Panc1 (cell line): Measurements from ENCODE around the gene IQCN. TPM values are rescaled to one million over a fixed set of nuclear protein-coding genes. Genes with fewer than 3 reads are reported as not detected.

Source experiments
- ATAC-seq: fragments of 200-7000 bp; cut with Tn5 transposase; 2 replicates; pipeline ENCODE4 v1.9.1; 2020; ENCODE audit warnings: mild to moderate bottlenecking, moderate library complexity
- Bru-seq: library from RNA; stranded (reverse); fragments of 400-500 nt; gene quantifications from one replicate; lab custom pipeline; 2021; lab: Mats Ljungman, UMichigan
- BruChase-seq, 2 experiments: library from RNA; stranded (reverse); fragments of 400-500 nt; gene quantifications; one replicate each; lab custom pipeline; 2021; lab: Mats Ljungman, UMichigan
- BruUV-seq: library from RNA; stranded (reverse); fragments of 400-500 nt; replicated peaks from 2 replicates; lab custom pipeline; 2021; lab: Mats Ljungman, UMichigan
- CTCF ChIA-PET: fragments of 300-600 bp; sonication (Branson Sonifier 250); formaldehyde crosslinking; loops from one replicate; lab custom pipeline; 2022; ENCODE audit warnings: antibody characterized with exemption; lab: Charles Lee
- POLR2A ChIA-PET: fragments of 300-600 bp; sonication (Branson Sonifier 250); formaldehyde crosslinking; loops from one replicate; lab custom pipeline; 2022; ENCODE audit warnings: antibody characterized with exemption; lab: Charles Lee
- DNase-seq: peaks from one replicate; pipeline ENCODE4 v3.0.0-alpha.2; 2010; ENCODE audit warnings: low read depth, low spot score
- H3K27ac ChIP-seq: 2 replicates; pipeline ENCODE4 v1.5.1; 2011; ENCODE audit warnings: mild to moderate bottlenecking, low read length, inconsistent platforms
- H3K27me3 ChIP-seq: fragments of 200-500 bp; sonication (Bioruptor generic); 2 replicates; pipeline ENCODE4 v1.6.0; 2014; ENCODE audit warnings: low read length, inconsistent platforms; ENCODE audit not compliant: control insufficient read depth, insufficient read depth
- H3K36me3 ChIP-seq: fragments of 200-500 bp; sonication (Bioruptor generic); 2 replicates; pipeline ENCODE4 v1.5.1; 2014; ENCODE audit warnings: inconsistent platforms, mild to moderate bottlenecking, low read length, moderate library complexity; ENCODE audit not compliant: control insufficient read depth, insufficient read depth
- H3K4me1 ChIP-seq: 2 replicates; pipeline ENCODE4 v1.5.1; 2011; ENCODE audit warnings: inconsistent platforms, mild to moderate bottlenecking, low read length, moderate library complexity; ENCODE audit not compliant: control insufficient read depth, insufficient read depth
- H3K4me3 ChIP-seq, 2 experiments: 2 replicates each; pipeline ENCODE4 v1.5.1; 2011 to 2012; ENCODE audit warnings: low read depth in 2 of 2, low read length in 2 of 2, mild to moderate bottlenecking in 2 of 2, inconsistent platforms in 1 of 2, moderate library complexity in 1 of 2
- H3K9me3 ChIP-seq: fragments of 200-500 bp; sonication (Bioruptor generic); 2 replicates; pipeline ENCODE4 v1.5.1; 2014; ENCODE audit warnings: low read depth, mild to moderate bottlenecking, inconsistent platforms, low read length, moderate library complexity; ENCODE audit not compliant: control insufficient read depth, insufficient read depth
- CTCF ChIP-seq: fragments of 450-650 bp; IDR thresholded peaks from 2 replicates; pipeline ENCODE4 v1.5.1; 2017; ENCODE audit warnings: mild to moderate bottlenecking
- POLR2AphosphoS5 ChIP-seq: IDR thresholded peaks from 2 replicates; pipeline ENCODE4 v1.6.1; 2012; ENCODE audit warnings: mild to moderate bottlenecking, low read depth, low read length, moderate library complexity
- REST ChIP-seq, 2 experiments: IDR thresholded peaks; 2 replicates each; pipeline ENCODE4 v1.6.1; 2011 to 2012; ENCODE audit warnings: low read depth in 2 of 2, control low read depth in 1 of 2, low read length in 1 of 2, mild to moderate bottlenecking in 1 of 2, moderate library complexity in 1 of 2; ENCODE audit not compliant: insufficient read depth in 1 of 2
- SIN3A ChIP-seq: IDR thresholded peaks from 2 replicates; pipeline ENCODE4 v1.6.1; 2012; ENCODE audit warnings: low read depth, mild to moderate bottlenecking, low read length, moderate library complexity, borderline replicate concordance; ENCODE audit not compliant: insufficient read depth
- TCF7L2 ChIP-seq: IDR thresholded peaks from 2 replicates; pipeline ENCODE4 v1.6.1; 2011; ENCODE audit warnings: mild to moderate bottlenecking, low read depth, low read length, inconsistent platforms
- in situ Hi-C: cut with HindIII; loops from 2 replicates; pipeline ENCODE4 v1.10.0; 2016; ENCODE audit warnings: low sequenced_read_pairs, low pct_unique_long_range_greater_than_20kb
- intact Hi-C: fragments of 100-400 bp; cut with micrococcal nuclease; formaldehyde crosslinking; loops from one replicate; pipeline ENCODE4 v1.10.0; 2022; ENCODE audit not compliant: unreplicated experiment
- long read RNA-seq: library from polyadenylated mRNA; unstranded; transcript quantifications from one replicate; pipeline ENCODE4 v2.0.0, GENCODE V29; 2021; ENCODE audit not compliant: unreplicated experiment
- polyA plus RNA-seq: library from polyadenylated mRNA; unstranded; fragments of >200 nt; gene quantifications from one replicate; pipeline ENCODE4 v1.2.1, GENCODE V29; 2012; ENCODE audit warnings: missing spikeins; ENCODE audit not compliant: insufficient read length
- total RNA-seq: library from RNA; stranded (reverse); gene quantifications from one replicate; pipeline ENCODE4 v1.2.1, GENCODE V29; 2021; ENCODE audit not compliant: unreplicated experiment

The IQCN gene
- 2.5 TPM for total RNA-seq
- polyA plus RNA-seq, result 2.2 TPM
- Bru-seq, nascent RNA, result percentile 59 among the genes with signal in this experiment
- BruChase-seq, experiment 1, labeled RNA remaining after a 2-hour chase, result percentile 65 among the genes with signal in this experiment
- BruChase-seq, experiment 2, labeled RNA remaining after a 6-hour chase, result percentile 68 among the genes with signal in this experiment
- long read RNA-seq, full-length matches to known transcripts, result 4 of 4 reads
- long read RNA-seq, partial matches to known transcripts, result 0 of 4 reads
- long read RNA-seq, other reads (novel, unspliced or antisense), result 0 of 4 reads

- ATAC-seq (peak; percentile 74), DNase-seq (no peak)
- POLR2A ChIA-PET, result interaction anchor here (0.6 kb wide), 2 partner anchors 20 to 183 kb away, joined by 3 to 4 read pairs; no protein-coding TSS in a partner anchor
- peak within 1 kb of the TSS; percentile 88 for H3K27ac ChIP-seq
- H3K4me3 ChIP-seq, result peak within 1 kb of the TSS in 1 of 2 experiments; percentile 11; a peak in 1 of 4 replicates
- peaks cover 37% of the 10 kb centered on the region for H3K4me1 ChIP-seq
- H3K36me3 ChIP-seq, result no peaks in the 10 kb centered on the region
- no peaks in the 10 kb centered on the region for H3K9me3 ChIP-seq
- intact Hi-C loops, result no loop called here
- CTCF ChIA-PET, result no interaction called here
- BruUV-seq, result no TSS peak
- no peak for TF ChIP-seq SIN3A
- TF ChIP-seq POLR2AphosphoS5, result no peak; the same call in 1 of the 2 replicates
- in situ Hi-C loops, result no loop called here
- H3K27me3 ChIP-seq, result no peaks in the 10 kb centered on the region
Observed at GRCh38 chr19:18274219-18274780, at the start of gene IQCN. IQCN (minus strand) TSS chr19:18274452; CDS start chr19:18269478, 4,974 bp downstream.

GRCh38 chr19:18322759-18323460 is 48.7 kb upstream of the IQCN start, which contains the start of gene LSM4:
LSM4 (minus strand) TSS chr19:18323076; CDS start chr19:18323020, 56 bp downstream.
- TF ChIP-seq SIN3A (0 out of 2 replicates have a peak, but pooled peaks have one; percentile 34), TCF7L2 (no peak), POLR2AphosphoS5 (peak; percentile 81)
- ATAC-seq (peak; percentile 99), DNase-seq (peak; percentile 84)
- in situ Hi-C loops, result no loop called here
- peaks cover 25% of the 10 kb centered on the region for H3K4me1 ChIP-seq
- intact Hi-C loops, result loop anchor here (1.0 kb wide), 1 partner anchor 30 kb away; no protein-coding TSS in a partner anchor
- H3K27ac ChIP-seq, result peak within 1 kb of the TSS; percentile 98
- no TSS peak for BruUV-seq
- H3K27me3 ChIP-seq, result no peaks in the 10 kb centered on the region
- H3K4me3 ChIP-seq, result peak within 1 kb of the TSS; percentile 86 to 92
- ChIA-PET POLR2A (interaction anchor here (0.8 to 0.9 kb wide), 3 partner anchors 18 to 43 kb away, joined by 3 to 5 read pairs (median 5); partner anchors contain the start of gene JUND), CTCF (interaction anchor here (1.1 to 1.3 kb wide), 2 partner anchors 41 to 43 kb away, joined by 5 to 9 read pairs; partner anchors contain the start of gene JUND)
- no peaks in the 10 kb centered on the region for H3K9me3 ChIP-seq
- no peaks in the 10 kb centered on the region; the same call in 1 of the 2 replicates for H3K36me3 ChIP-seq

- intact Hi-C loops, result no loop called here
- peaks cover 25% of the 10 kb centered on the region for H3K4me1 ChIP-seq
Observed at GRCh38 chr19:18322318-18322758, 48.1 kb upstream of the IQCN start.

More at GRCh38 chr19:18322318-18322758, 48.1 kb upstream of the IQCN start:
- POLR2A ChIA-PET, result interaction anchor here (0.8 to 0.9 kb wide), 3 partner anchors 17 to 42 kb away, joined by 3 to 5 read pairs (median 5); partner anchors contain the start of gene JUND
- no peaks in the 10 kb centered on the region; the same call in 1 of the 2 replicates for H3K36me3 ChIP-seq
- ATAC-seq (no peak), DNase-seq (no peak)
- TSS peak; percentile 85 for BruUV-seq
- in situ Hi-C loops, result no loop called here
- TF ChIP-seq REST (IDR thresholded peaks at IDR 0.05; ENCODE audit: insufficient read depth in 1 of 2, low read depth in 2 of 2, low read length in 1 of 2) (no peak), SIN3A (no peak), POLR2AphosphoS5 (no peak), TCF7L2 (no peak), CTCF (no peak)
- H3K27ac ChIP-seq, result peak overlapping the region; percentile 98
- no peaks in the 10 kb centered on the region for H3K9me3 ChIP-seq
- CTCF ChIA-PET, result interaction anchor here (0.6 to 1.3 kb wide), 3 partner anchors 41 to 91 kb away, joined by 5 to 9 read pairs (median 6); partner anchors contain the start of gene JUND
- no peaks in the 10 kb centered on the region for H3K27me3 ChIP-seq
- peak overlapping the region; percentile 86 to 92 for H3K4me3 ChIP-seq
